Measurements from ENCODE around the gene COA3.

COA3 gene

DNA sequence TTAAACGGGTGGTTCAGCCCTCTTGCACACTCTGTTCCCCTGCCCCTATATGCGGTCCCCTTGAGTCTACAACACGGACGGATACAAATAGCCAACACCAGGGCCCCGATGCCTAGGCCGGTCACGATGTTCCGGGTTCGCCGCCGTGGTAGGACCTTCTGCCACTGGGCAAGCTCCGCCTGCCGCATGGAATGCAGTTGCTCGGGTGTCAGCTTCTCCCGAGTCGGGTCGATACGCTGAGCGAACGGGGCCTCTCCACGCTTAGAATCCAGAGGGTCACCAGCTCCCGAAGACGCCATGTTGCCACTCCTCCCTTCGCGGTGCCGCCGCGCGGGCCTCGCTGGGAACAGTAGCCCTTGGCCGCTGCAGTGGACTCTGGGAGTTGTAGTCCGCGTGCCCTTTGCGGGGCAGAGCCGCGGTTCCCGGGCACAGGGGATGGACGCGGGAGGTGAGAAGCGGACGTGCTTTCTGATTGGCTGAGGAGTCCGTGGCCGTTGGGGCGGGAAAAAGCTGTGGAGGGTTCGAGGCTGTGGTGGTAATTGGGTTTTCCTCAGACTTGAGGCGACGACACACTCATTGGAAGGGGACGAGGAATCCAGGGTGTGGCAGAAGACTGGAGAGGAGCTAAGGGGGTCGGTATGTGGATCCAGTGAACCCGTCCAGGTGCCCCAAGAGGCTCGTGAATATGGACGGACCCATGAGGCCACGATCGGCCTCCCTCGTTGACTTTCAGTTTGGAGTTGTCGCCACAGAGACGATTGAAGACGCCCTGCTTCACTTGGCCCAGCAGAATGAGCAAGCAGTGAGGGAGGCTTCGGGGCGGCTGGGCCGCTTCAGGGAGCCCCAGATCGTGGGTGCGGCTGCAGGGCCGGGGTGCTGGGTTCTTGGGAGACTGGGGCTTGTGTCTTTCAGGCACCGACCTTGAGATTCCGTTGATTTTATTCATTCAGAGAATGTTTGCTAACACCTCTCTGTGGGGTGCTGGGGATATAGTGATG is at the start of gene COA3, which contains the start of gene CNTD1:
Gene COA3, minus strand, starts transcription at position 322 of the 998 bp plus-strand sequence. Its CDS starts 23 bp downstream, at position 299.
Gene CNTD1, plus strand, starts transcription at position 479 of the 998 bp plus-strand sequence. Its CDS starts 207 bp downstream, at position 686.
- peak; percentile 75 to 76 for DNase-seq

GRCh38 chr17:42848093-42848492 is 49.6 kb upstream of the COA3 start:
- DNase-seq = no peak

DNA sequence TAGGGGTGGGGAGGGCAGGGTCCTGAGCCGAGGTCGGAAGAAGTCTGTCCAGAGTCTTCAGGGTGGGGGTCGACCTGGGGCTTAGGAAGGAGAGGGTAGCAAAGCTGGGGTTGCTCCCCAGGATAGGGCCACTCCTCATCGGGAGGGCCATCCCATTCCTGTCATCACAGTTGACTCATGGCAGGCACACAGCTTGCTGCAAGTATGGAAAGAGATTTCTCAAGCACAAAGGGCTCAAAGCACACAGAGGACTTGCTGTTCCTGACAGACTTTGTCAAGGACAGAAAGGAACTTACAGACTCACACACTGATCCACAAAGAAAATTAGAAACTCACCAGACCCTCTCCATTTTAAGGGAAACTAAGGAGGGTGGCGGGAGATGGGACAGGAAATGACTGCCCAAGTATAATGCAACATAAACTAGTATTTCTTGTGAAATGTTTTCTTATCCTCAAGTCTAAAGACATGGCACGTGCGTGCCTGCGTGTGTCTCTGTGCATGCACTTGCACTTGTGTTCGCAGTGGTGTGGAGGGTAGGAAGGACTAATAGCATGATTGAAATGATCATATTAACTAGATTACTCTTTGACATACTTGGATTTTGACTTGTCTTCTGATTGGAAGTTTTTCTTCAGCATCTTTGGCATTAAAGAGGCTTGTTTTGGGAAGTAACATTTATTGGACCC is 48.2 kb upstream of the COA3 start:
- no peak for DNase-seq

DNA sequence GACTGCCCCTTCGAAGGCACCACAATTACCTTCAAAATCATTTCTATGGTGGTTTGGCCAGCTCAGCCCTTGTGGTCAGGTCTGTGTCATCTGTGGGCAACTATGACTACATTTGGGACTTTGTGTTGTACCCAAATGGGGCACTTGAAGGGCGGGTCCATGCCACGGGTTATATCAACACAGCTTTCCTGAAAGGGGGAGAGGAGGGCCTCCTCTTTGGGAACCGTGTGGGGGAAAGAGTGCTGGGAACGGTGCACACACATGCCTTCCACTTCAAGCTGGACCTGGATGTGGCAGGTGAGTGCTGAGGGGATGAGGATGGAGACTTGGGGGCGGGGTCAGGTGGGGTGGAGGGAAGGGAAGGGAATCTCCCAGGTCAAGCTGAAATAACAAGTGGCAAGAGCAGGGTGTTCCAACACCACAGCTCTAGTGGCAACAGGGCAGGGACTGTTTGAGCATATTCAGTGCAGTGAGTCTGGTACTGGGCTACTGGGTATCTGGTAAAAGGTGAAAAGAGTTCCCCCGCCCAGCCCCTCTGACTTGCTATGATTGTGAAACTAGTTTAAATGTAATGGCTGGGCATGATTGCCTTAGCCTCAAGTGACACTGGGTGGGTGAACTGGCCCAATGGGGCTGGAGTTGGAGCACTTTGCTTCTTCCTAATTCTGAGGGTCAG is 47.6 kb upstream of the COA3 start:
- DNase-seq = no peak

- no peak for DNase-seq
Observed at GRCh38 chr17:42845556-42845917, 47.0 kb upstream of the COA3 start.

DNA sequence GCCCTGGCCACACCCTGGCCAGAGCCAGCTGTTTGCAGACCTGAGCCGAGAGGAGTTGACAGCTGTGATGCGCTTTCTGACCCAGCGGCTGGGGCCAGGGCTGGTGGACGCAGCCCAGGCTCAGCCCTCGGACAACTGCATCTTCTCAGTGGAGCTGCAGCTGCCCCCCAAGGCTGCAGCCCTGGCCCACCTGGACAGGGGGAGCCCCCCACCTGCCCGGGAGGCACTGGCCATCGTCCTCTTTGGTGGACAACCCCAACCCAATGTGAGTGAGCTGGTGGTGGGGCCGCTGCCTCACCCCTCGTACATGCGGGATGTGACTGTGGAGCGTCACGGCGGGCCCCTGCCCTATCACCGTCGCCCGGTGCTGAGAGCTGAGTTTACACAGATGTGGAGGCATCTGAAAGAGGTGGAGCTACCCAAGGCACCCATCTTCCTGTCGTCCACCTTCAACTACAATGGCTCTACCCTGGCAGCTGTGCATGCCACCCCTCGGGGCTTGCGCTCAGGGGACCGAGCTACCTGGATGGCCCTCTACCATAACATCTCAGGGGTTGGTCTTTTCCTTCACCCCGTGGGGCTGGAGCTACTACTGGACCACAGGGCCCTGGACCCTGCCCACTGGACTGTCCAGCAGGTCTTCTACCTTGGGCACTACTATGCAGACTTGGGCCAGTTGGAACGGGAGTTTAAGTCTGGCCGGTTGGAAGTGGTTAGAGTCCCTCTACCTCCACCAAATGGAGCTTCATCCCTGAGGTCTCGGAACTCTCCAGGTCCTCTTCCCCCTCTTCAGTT is 46.5 kb upstream of the COA3 start:
- DNase-seq = no peak

- DNase-seq = no peak
Observed at GRCh38 chr17:42844271-42844670, 45.8 kb upstream of the COA3 start, which contains the start of gene AOC2. Gene AOC2 (plus strand): TSS chr17:42844580. CDS start chr17:42844627, 47 bp downstream.

DNA sequence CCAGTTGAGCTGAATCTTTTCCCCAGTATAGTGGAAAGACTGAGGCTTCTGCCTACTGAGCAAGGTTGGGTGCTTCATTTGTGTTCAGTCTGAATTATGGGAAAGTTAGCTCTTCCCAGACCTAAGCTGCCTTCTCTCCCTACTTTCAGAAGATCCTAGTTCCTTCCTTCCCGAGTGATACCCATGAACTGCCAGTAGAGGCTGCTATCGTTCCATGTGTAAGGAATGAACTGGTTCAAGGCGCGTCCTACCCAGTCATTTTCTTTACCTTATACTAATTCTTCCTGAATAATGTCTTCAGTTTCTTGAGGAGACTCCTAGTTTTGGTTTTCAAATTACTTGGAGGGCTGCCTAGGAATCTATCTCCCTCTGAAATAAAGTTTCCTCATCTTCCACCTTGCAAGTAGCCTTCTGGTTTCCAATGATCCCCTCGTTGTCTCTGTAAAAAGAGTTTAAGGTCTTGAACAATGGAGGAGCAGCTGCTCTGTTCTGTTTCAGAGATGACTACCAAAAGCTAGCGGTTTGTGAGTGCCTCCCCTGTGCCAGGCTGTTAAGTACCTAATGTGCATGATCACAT is 44.9 kb upstream of the COA3 start:
- DNase-seq = peak in 1 of 2 donors; percentile 38

GRCh38 chr17:42841975-42842685 is 43.6 kb upstream of the COA3 start:
- no peak for DNase-seq

- DNase-seq = no peak
Observed at GRCh38 chr17:42835732-42836131, 37.2 kb upstream of the COA3 start.

DNA sequence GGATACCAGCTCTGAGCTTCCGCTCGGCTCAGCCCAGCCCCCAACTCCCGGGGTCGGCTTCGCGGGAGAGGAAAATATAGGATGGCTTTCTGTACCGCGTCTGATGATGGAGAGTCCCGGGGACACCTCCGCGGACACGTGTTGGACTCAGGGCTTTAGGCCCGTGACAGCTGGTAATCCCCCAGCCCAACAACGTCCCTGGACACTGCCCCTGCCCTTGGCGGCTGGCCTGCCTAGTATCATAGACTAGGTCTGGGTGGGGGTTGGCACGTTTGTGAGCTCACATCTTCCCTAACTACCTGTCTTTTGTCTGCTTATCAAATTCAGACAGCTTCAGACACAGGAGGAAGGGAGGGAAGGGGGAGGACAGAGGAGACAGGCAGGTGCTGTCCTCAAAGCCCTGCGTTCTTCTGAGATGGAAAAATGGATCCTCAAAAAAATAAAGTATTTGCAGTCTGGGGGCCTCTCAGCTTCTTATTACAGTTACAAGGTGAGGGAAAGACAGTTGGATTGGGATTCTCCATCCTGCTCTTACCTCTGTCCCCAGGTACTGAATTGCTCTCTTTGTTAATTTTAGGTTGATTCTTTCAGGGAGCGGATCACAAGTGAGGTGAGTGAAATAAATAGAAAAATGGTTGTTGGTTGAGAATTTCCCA is 35.4 kb upstream of the COA3 start:
- DNase-seq = no peak

DNA sequence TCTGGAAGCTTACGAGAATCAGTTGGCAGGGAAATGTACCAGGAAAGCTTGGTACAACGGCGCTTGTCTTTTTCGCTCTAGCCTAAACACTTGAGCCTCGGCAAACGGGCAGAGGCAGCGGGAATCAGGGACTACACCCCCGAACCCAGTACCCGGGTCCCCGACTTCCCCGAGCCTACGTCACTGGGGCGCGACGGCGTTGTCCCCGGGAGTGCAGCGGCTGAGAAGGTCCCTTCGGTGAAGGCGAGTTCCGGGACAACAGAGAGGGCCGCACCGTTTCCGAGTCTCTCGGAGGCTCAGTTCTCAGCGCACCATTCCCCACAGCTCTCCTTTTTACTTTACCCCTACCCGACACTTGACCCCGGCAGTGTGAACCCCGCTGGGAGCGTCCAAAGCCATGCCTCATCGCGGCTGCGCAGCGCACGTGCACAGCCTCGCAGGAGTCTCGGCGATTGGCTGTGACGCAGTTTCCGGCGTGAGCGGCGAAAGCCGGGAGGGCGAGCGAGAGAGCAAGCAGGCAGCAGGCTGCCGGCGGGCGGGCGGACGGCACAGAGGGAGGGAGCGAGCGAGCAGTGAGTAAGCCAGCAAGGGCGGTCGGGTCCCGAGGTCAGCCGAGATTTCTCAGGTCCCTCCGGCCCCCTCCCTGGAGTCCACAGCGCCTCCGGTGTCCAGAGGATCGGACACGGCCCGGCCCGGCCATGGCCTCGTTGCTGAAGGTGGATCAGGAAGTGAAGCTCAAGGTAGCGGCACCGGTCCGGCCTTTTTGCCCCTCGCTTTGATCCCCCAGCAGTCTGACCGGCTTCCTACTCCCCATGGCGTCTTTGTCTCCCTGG is 34.6 kb upstream of the COA3 start, which contains the start of gene PSME3:
Gene PSME3, plus strand, starts transcription at position 464 of the 833 bp plus-strand sequence. Its CDS starts 235 bp downstream, at position 699.
- DNase-seq = peak; percentile 90 to 91

GRCh38 chr17:42832213-42832933 is 33.9 kb upstream of the COA3 start:
- DNase-seq = no peak

DNA sequence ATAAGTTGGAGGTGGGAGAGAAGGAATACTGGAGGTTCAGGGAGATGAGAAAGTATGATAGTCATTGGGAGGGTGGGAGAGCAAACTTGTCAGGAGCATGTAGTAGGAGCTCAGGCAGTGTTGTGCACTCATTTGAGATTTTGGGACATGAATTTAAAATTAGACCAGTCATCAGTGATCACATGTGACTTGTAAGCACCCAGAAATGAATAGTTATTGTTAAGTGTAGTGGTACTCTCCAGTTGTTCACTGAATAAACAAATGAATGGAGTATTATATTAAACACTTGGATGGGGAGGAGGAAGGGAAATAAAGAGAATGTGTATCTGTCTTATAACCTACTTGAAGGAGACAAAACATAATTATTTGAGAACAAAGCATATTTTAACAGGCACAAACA is 32.5 kb upstream of the COA3 start:
- no peak for DNase-seq

DNA sequence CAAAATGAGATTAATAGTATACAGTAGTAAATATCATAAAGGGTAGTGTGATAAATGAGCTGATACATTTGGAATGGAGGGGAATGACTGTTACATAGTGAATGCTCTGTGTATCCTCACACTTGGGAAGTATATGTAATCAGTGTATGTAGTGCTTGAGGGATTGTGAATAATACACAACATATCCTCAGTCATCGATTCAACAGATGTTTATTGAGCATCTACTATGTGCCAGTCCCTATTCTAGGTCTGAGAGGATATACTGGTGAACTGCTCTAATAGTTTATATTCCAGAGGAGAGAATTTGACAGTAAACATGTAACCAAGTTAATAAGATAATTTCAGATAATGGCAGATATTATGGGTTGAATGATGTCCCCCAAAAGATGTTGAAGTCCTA is 29.0 kb upstream of the COA3 start:
- DNase-seq = no peak

DNA sequence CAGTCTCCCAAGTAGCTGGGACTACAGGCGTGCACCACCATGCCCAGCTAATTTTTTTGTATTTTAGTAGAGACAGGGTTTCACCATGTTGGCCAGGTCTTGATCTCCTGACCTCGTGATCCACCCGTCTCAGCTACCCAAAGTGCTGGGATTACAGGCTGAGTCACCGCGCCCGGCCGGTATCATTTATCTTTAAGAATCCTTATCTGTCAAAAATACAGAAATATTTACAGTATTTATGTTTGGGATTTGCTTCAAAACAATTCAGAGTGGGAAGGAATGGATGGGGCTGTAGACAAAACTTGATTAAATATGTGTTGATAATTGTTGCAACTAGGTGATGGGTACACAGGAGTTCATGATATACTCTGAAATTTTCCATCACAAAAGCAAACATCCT is 22.7 kb upstream of the COA3 start:
- DNase-seq = no peak

- DNase-seq = peak; percentile 71 to 72
Observed at GRCh38 chr17:42819939-42820535, 21.5 kb upstream of the COA3 start.

- no peak for DNase-seq
Observed at GRCh38 chr17:42818379-42818778, 19.9 kb upstream of the COA3 start.

Data from CD4-positive, alpha-beta T cell treated with Interleukin-4 for 1 hour (primary cell).